BJ (cell line): ENCODE data around the gene DCLK1. TPM values are rescaled to one million over a fixed set of nuclear protein-coding genes. Genes with fewer than 3 reads are reported as not detected.

ENCODE experiments used
- CTCF ChIA-PET: fragments of 350-600 bp; formaldehyde crosslinking; extraction: SDS; loops from one replicate; lab custom pipeline; 2021; ENCODE audit warnings: antibody characterized with exemption, inconsistent platforms; lab: Yijun Ruan, JAX
- POLR2A ChIA-PET: fragments of 300-600 bp; sonication (Branson Sonifier 250); formaldehyde crosslinking; extraction: SDS; loops from one replicate; lab custom pipeline; 2021; ENCODE audit warnings: antibody characterized with exemption; lab: Charles Lee
- DNase-seq: peaks from one replicate; pipeline ENCODE4 v3.0.0-alpha.2; 2011; ENCODE audit warnings: low read depth
- H3K27me3 ChIP-seq: 2 replicates; pipeline ENCODE4 v1.6.0; 2011; ENCODE audit warnings: low read length; ENCODE audit not compliant: control insufficient read depth, insufficient read depth
- H3K36me3 ChIP-seq: 2 replicates; pipeline ENCODE4 v1.5.1; 2011; ENCODE audit warnings: low read length; ENCODE audit not compliant: control insufficient read depth, insufficient read depth
- H3K4me3 ChIP-seq: 2 replicates; pipeline ENCODE4 v1.5.1; 2011; ENCODE audit warnings: low read depth, mild to moderate bottlenecking, control low read depth, low read length
- CTCF ChIP-seq: IDR thresholded peaks from 2 replicates; pipeline ENCODE4 v1.5.1; 2011; ENCODE audit warnings: low read depth, mild to moderate bottlenecking, control low read depth, inconsistent platforms, low read length, moderate library complexity; ENCODE audit not compliant: insufficient read depth
- polyA plus RNA-seq: library from polyadenylated mRNA; depleted of rRNA; stranded (reverse); fragments of >200 nt; gene quantifications from 2 replicates; pipeline ENCODE4 v1.2.3, GENCODE V29; 2011

The DCLK1 gene
- polyA plus RNA-seq, 1 experiment: 1.1 TPM

GRCh38 chr13:35769812-35770211 is 361.4 kb downstream of the DCLK1 start:
- no peak overlapping the region for H3K4me3 ChIP-seq
- DNase-seq: no peak
- H3K36me3 ChIP-seq: no peaks in the 10 kb centered on the region
- CTCF ChIA-PET: no interaction called here
- POLR2A ChIA-PET: no interaction called here
- no peak for TF ChIP-seq CTCF
- H3K27me3 ChIP-seq: no peaks in the 10 kb centered on the region

GRCh38 chr13:35768551-35768950 is 362.6 kb downstream of the DCLK1 start:
- no peak overlapping the region for H3K4me3 ChIP-seq
- no peaks in the 10 kb centered on the region for H3K36me3 ChIP-seq
- no peak for TF ChIP-seq CTCF
- DNase-seq: peak; percentile 83
- ChIA-PET CTCF (interaction anchor here (0.8 to 2.4 kb wide), 6 partner anchors 12 to 292 kb away, joined by 3 to 11 read pairs (median 4); partner anchors contain the start of gene MAB21L1), POLR2A (interaction anchor here (0.6 to 1.5 kb wide), 2 partner anchors 68 to 292 kb away, joined by 3 to 5 read pairs; partner anchors contain the start of gene MAB21L1)
- no peaks in the 10 kb centered on the region for H3K27me3 ChIP-seq

DNA sequence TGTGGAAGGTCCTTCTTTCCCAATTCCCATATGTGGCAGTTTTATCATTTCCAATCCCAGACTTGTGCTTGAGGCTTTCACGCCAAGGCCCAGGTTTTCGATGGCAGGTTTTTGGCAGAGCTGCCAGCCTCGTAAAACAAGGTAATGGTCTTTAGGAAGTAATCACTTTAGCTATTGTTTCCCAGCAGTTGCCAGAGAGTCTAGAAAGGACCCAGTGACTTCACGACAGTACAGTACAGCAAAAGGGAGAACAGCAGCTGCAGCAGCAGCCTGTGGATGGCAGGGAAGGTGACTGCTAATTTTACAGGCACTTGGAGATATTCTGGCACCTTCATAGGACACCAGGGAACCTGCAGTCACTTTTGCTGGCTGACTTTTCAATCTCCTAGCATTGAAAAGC is 363.1 kb downstream of the DCLK1 start:
- CTCF ChIA-PET: interaction anchor here (0.8 to 2.4 kb wide), 6 partner anchors 13 to 292 kb away, joined by 3 to 11 read pairs (median 4); partner anchors contain the start of gene MAB21L1
- DNase-seq: no peak
- no peak for TF ChIP-seq CTCF

DNA sequence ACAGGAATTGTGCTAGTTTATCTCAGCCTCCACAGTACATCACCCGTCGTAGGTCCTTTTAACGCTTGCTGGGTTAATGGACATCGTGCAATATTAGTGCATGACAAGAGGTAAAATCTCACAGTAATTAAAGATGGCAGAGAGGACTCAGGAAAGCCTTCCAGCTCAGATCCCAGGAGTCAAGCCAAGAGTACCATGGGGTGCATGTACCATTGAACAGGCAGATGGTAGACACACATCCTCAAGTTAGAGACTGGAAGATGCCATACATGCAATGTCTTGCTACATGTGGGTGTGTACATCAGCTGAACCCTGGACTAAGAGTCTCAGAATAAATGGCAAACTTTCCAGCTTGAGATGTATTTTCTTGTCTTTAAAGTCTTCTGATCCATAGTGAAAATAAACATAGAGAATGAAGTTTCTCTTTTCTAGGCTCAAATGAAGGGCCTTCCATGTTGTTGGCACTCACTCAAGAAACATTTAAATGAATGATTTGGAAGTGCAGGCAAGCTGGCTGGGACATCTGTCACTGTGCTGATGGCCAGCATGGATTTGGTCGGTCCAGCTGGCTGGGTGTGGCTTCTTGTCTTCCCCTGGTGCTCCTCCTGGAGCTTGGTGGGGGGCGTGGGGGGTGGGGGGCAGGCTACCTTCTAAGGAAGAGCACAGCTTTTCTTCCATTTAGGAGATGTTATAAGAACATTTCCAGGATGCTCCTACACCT is 363.8 kb downstream of the DCLK1 start:
- TF ChIP-seq CTCF: no peak

More for the DNA sequence above, 363.1 kb downstream of the DCLK1 start:
- Histone ChIP-seq H3K27me3 (no peaks in the 10 kb centered on the region), H3K4me3 (no peak overlapping the region), H3K36me3 (no peaks in the 10 kb centered on the region)
- POLR2A ChIA-PET: interaction anchor here (1.5 kb wide), 1 partner anchor 291 kb away, joined by 5 read pairs; the partner anchor contains the start of gene MAB21L1

DNA sequence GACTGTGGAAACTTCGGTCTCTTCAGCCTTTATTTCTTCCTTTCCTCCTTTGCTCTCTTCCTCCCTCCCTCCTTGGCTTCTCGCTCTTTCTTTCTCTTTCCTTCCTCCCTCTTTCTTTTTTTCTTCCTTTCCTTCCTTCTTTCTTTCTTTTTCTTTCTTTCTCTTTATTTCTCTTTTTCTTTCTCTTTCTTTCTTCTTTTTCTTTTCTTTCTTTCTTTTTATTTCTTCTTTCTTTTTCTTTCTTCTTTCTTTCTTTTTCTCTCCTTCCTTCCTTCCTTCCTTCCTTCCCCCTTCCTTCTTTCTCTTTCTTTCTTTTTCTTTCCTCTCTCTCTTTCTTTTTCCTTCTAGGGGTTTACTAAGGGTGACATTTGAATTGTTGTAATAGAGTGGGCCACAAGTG is 364.5 kb downstream of the DCLK1 start:
- no peak for DNase-seq
- no peaks in the 10 kb centered on the region for H3K36me3 ChIP-seq
- no peak overlapping the region for H3K4me3 ChIP-seq
- TF ChIP-seq CTCF: no peak
- ChIA-PET CTCF (no interaction called here), POLR2A (no interaction called here)
- H3K27me3 ChIP-seq: no peaks in the 10 kb centered on the region

More for the DNA sequence above, 363.8 kb downstream of the DCLK1 start:
- no peak for DNase-seq
- Histone ChIP-seq H3K27me3 (no peaks in the 10 kb centered on the region), H3K36me3 (no peaks in the 10 kb centered on the region), H3K4me3 (no peak overlapping the region)
- CTCF ChIA-PET: interaction anchor here (1.1 to 2.4 kb wide), 3 partner anchors 13 to 45 kb away, joined by 3 to 11 read pairs (median 7); no protein-coding TSS in a partner anchor
- POLR2A ChIA-PET: interaction anchor here (1.5 kb wide), 1 partner anchor 291 kb away, joined by 5 read pairs; the partner anchor contains the start of gene MAB21L1
